Endodermal cell (in vitro differentiated cells): ENCODE data around the gene CDH13. TPM values are rescaled to one million over a fixed set of nuclear protein-coding genes. Genes with fewer than 3 reads are reported as not detected.

Experiments used
- DNase-seq: peaks from one replicate; pipeline ENCODE4 v3.0.0-alpha.2; 2017
- H3K27ac ChIP-seq: 2 replicates; pipeline ENCODE4 v1.5.1; 2013; ENCODE audit warnings: mild to moderate bottlenecking, low read depth, low read length, moderate library complexity
- H3K27me3 ChIP-seq: 2 replicates; pipeline ENCODE4 v1.6.1; 2013; ENCODE audit warnings: mild to moderate bottlenecking, low read length, moderate library complexity; ENCODE audit not compliant: insufficient read depth, control insufficient read depth, poor library complexity, severe bottlenecking
- H3K36me3 ChIP-seq: 2 replicates; pipeline ENCODE4 v1.7.0; 2013; ENCODE audit warnings: mild to moderate bottlenecking, low read length, moderate library complexity; ENCODE audit not compliant: control insufficient read depth, insufficient read depth
- H3K4me1 ChIP-seq: one replicate; pipeline ENCODE4 v1.7.0; 2013; ENCODE audit warnings: low read length; ENCODE audit not compliant: control insufficient read depth, insufficient read depth
- H3K4me3 ChIP-seq: 2 replicates; pipeline ENCODE4 v1.5.1; 2013; ENCODE audit warnings: mild to moderate bottlenecking, low read length, moderate library complexity
- H3K9ac ChIP-seq: 2 replicates; pipeline ENCODE4 v1.6.1; 2013; ENCODE audit warnings: mild to moderate bottlenecking, low read length, moderate library complexity; ENCODE audit not compliant: poor library complexity, severe bottlenecking; ENCODE audit errors: extremely low read depth
- H3K9me3 ChIP-seq: 2 replicates; pipeline ENCODE4 v1.6.1; 2013; ENCODE audit warnings: mild to moderate bottlenecking, low read length, moderate library complexity; ENCODE audit not compliant: control insufficient read depth
- H3K27ac Mint-ChIP-seq: 2 replicates; pipeline ENCODE4 v1.8.0; 2020; ENCODE audit warnings: mixed read lengths
- H3K27me3 Mint-ChIP-seq: 2 replicates; pipeline ENCODE4 v1.8.0; 2021; ENCODE audit warnings: mild to moderate bottlenecking, mixed read lengths; ENCODE audit not compliant: insufficient read depth
- H3K36me3 Mint-ChIP-seq: 2 replicates; pipeline ENCODE4 v1.8.0; 2020; ENCODE audit warnings: low read depth, mixed read lengths
- H3K4me1 Mint-ChIP-seq: 2 replicates; pipeline ENCODE4 v1.8.0; 2020; ENCODE audit warnings: mixed read lengths
- H3K4me3 Mint-ChIP-seq: 2 replicates; pipeline ENCODE4 v1.8.0; 2020; ENCODE audit warnings: mild to moderate bottlenecking, moderate library complexity, mixed read lengths
- H3K9me3 Mint-ChIP-seq: 2 replicates; pipeline ENCODE4 v1.8.0; 2020; ENCODE audit warnings: mild to moderate bottlenecking, mixed read lengths
- WGBS, 2 experiments: methylation state at CpG; one replicate each; pipeline versions ENCODE4 v1.1.5 to v1.1.7; 2013; ENCODE audit warnings: missing lambda C conversion rate in 2 of 2, mixed read lengths in 1 of 2; ENCODE audit not compliant: insufficient coverage in 1 of 2, insufficient read length in 1 of 2; 5-methylcytosine and 5-hydroxymethylcytosine counted together
- total RNA-seq, 2 donors: library from RNA; stranded (reverse); fragmentation: NEBNext Ultra II Directional in 1 of 2; extraction: Animal tissue kit (Norgen Biotek cat#: 25700) in 1 of 2; gene quantifications; 2 replicates in 1 of 2; 3 replicates in 1 of 2; pipeline ENCODE4 v1.2.1, GENCODE V29; 2021
- TF ChIP-seq, protein P1 (sequence below): fragments of 200-600 bp; sonication (generic); conservative IDR thresholded peaks from 2 replicates; pipeline ENCODE4 v1.5.0; 2021; ENCODE audit warnings: antibody characterized with exemption, mild to moderate bottlenecking

CDH13 gene
- total RNA-seq, 2 donors from 2014 or later, result 0.86 to 1.8 TPM

DNA sequence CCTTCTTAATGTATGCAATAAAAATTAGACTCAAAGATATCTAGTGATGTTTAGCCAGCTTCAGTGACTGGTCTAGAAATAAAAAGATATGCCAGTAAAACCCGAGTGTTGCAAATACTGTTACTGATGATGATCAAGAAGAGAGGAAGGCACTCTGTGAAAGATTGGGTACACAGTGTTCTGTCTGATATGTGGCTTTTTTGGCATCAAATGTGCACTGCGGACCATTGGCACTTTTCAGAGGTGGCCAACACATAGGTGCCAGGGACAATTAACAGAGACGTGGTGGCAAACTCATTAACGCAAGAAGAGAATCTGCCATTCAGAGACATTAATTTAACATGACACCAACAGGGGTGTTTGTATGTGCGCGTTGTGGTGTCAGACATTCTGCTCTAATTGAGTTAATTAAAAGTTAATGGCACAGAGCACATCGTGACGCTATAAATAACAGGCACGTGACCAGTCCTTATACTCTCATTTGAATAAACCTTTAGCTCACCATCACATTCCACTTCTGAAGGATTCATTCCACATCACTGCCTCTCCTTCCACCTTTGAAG lies 631.7 kb downstream of the CDH13 start:
- Histone ChIP-seq H3K36me3 (no peaks in the 10 kb centered on the region), H3K4me1 (no peaks in the 10 kb centered on the region), H3K4me3 (no peak overlapping the region), H3K27ac (no peak overlapping the region), H3K27me3 (no peaks in the 10 kb centered on the region), H3K9ac (no peak overlapping the region), H3K9me3 (no peaks in the 10 kb centered on the region)
- H3K4me1 Mint-ChIP-seq, result no peaks in the 10 kb centered on the region
- no peak overlapping the region for H3K4me3 Mint-ChIP-seq
- no peak for DNase-seq
- TF ChIP-seq, protein P1, sequence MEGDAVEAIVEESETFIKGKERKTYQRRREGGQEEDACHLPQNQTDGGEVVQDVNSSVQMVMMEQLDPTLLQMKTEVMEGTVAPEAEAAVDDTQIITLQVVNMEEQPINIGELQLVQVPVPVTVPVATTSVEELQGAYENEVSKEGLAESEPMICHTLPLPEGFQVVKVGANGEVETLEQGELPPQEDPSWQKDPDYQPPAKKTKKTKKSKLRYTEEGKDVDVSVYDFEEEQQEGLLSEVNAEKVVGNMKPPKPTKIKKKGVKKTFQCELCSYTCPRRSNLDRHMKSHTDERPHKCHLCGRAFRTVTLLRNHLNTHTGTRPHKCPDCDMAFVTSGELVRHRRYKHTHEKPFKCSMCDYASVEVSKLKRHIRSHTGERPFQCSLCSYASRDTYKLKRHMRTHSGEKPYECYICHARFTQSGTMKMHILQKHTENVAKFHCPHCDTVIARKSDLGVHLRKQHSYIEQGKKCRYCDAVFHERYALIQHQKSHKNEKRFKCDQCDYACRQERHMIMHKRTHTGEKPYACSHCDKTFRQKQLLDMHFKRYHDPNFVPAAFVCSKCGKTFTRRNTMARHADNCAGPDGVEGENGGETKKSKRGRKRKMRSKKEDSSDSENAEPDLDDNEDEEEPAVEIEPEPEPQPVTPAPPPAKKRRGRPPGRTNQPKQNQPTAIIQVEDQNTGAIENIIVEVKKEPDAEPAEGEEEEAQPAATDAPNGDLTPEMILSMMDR, result no peak
- no peak overlapping the region for H3K27ac Mint-ChIP-seq
- no peaks in the 10 kb centered on the region for H3K27me3 Mint-ChIP-seq
- no peaks in the 10 kb centered on the region for H3K36me3 Mint-ChIP-seq
- WGBS, 2 experiments, result 95% methylated on average over 4 to 9 of the region's 9 CpGs
- peaks cover 1% of the 10 kb centered on the region for H3K9me3 Mint-ChIP-seq

DNA sequence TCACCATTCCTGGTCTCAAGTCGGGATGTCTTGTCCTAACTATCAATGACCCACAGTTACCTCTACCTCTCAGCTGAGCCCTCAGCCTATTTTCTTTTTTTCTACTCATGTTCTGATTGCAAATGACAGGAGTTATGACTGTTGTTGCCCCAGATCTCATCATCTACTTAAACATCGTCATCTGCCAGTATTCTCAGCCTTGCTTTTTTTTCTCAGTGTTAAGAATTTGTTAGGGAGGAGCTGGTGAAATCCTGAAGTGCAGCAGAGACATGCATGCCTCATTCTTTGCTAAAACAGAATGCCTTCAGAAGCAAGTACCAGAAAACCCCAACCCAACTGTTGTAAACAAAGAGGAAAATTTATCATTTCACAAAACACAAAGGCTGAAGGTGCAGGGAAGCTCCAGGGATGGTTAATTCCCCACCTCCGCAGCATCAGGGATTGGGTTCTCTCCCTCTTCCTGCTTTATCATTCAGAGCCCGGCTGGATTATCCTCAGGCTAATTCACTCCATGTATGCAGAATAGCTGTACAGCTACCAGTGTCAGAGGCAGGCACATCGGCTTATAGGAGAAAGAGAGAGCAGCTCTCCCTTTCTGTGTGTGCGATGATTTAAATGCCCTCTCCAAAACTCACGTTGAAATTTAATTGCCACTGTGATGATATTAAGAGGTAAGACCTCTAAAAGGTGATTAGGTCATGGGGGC lies 640.2 kb downstream of the CDH13 start:
- WGBS, 2 experiments, result 87 to 94% methylated on average over 4 to 7 of the region's 7 CpGs
- DNase-seq, result no peak
- no peak overlapping the region for H3K9ac ChIP-seq
- Mint-ChIP-seq H3K27ac (no peak overlapping the region), H3K9me3 (no peaks in the 10 kb centered on the region), H3K36me3 (no peaks in the 10 kb centered on the region), H3K27me3 (peaks cover 2% of the 10 kb centered on the region), H3K4me1 (no peaks in the 10 kb centered on the region), H3K4me3 (no peak overlapping the region)
- TF ChIP-seq, protein P1, result no peak
- H3K9me3 ChIP-seq, result no peaks in the 10 kb centered on the region
- H3K27ac ChIP-seq, result no peak overlapping the region
- H3K4me1 ChIP-seq, result no peaks in the 10 kb centered on the region
- H3K36me3 ChIP-seq, result no peaks in the 10 kb centered on the region
- no peaks in the 10 kb centered on the region for H3K27me3 ChIP-seq
- H3K4me3 ChIP-seq, result no peak overlapping the region

DNA sequence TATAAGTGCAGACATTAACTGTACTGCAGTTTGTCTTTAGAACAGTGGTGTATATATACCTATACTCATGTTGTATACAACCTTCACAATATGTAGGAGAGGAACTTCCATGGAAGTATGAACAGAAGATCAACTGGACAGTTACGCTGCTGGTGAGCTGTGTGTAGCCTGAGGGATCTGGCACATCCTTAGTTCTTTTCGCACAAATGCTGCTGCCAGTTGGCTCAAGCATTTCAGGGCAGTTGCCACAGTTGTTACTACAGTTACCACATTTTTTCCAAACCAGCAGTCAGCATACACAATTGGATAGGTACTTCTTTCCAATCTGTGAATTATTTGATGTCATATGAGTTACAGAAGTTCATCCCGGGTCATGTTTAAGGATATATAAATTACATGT lies 641.4 kb downstream of the CDH13 start:
- Histone ChIP-seq H3K27me3 (no peaks in the 10 kb centered on the region), H3K9ac (no peak overlapping the region), H3K36me3 (no peaks in the 10 kb centered on the region), H3K4me3 (no peak overlapping the region), H3K27ac (no peak overlapping the region), H3K9me3 (no peaks in the 10 kb centered on the region), H3K4me1 (no peaks in the 10 kb centered on the region)
- Mint-ChIP-seq H3K4me1 (no peaks in the 10 kb centered on the region), H3K27me3 (peaks cover 2% of the 10 kb centered on the region), H3K9me3 (no peaks in the 10 kb centered on the region), H3K27ac (no peak overlapping the region), H3K4me3 (no peak overlapping the region), H3K36me3 (no peaks in the 10 kb centered on the region)
- DNase-seq, result no peak
- TF ChIP-seq, protein P1, result no peak
- 89 to 95% methylated on average over 3 of the region's 3 CpGs for WGBS, 2 experiments
